Sigmoid colon (tissue), 7 donors: Measurements from ENCODE around the gene AGPAT2. TPM values are rescaled to one million over a fixed set of nuclear protein-coding genes. Genes with fewer than 3 reads are reported as not detected.

Experiments
- DNase-seq: peaks from one replicate; pipeline ENCODE4 v3.0.0-alpha.2; 2019
- H3K27ac ChIP-seq, 4 donors: fragments of 200-600 bp; sonication (generic); one replicate each; pipeline ENCODE4 v1.5.1; 2016 to 2019; ENCODE audit warnings: mild to moderate bottlenecking in 1 of 4
- H3K27me3 ChIP-seq, 3 donors: fragments of 200-600 bp; sonication (generic); one replicate each; pipeline ENCODE4 v1.5.1; 2019; ENCODE audit warnings: mild to moderate bottlenecking in 1 of 3
- H3K36me3 ChIP-seq, 4 donors: fragments of 200-600 bp; sonication (generic); one replicate each; pipeline ENCODE4 v1.5.1; 2016 to 2019
- H3K4me1 ChIP-seq, 4 donors: fragments of 200-600 bp; sonication (generic); one replicate each; pipeline ENCODE4 v1.5.1; 2017 to 2019
- H3K4me3 ChIP-seq, 4 donors: fragments of 200-600 bp; sonication (generic); one replicate each; pipeline ENCODE4 v1.5.1; 2017 to 2019; ENCODE audit warnings: mild to moderate bottlenecking in 2 of 4, moderate library complexity in 1 of 4
- H3K9me3 ChIP-seq, 4 donors: fragments of 200-600 bp in 3 of 4; sonication (generic) in 3 of 4; one replicate each; pipeline versions ENCODE4 v1.5.1 to v1.6.1; 2013 to 2019
- CTCF ChIP-seq, 4 experiments: fragments of 450-650 bp in 3 of 4; fragments of 200-600 bp in 1 of 4; IDR thresholded peaks; one replicate each; pipeline ENCODE4 v1.5.1; 2016 to 2019; ENCODE audit warnings: antibody characterized with exemption in 4 of 4, mild to moderate bottlenecking in 3 of 4, moderate library complexity in 2 of 4
- EP300 ChIP-seq, 4 donors: sonication (generic); formaldehyde crosslinking; IDR thresholded peaks; one replicate each; pipeline ENCODE4 v1.6.1; 2017; ENCODE audit warnings: antibody characterized with exemption in 4 of 4
- POLR2A ChIP-seq, 2 donors: fragments of 450-650 bp; IDR thresholded peaks; one replicate each; pipeline ENCODE4 v1.6.1; 2016; ENCODE audit warnings: antibody characterized with exemption in 2 of 2, mild to moderate bottlenecking in 2 of 2, moderate library complexity in 2 of 2
- POLR2AphosphoS5 ChIP-seq, 4 donors: sonication (generic); formaldehyde crosslinking; IDR thresholded peaks; one replicate each; pipeline ENCODE4 v1.6.1; 2017; ENCODE audit warnings: antibody characterized with exemption in 4 of 4
- WGBS, 2 donors: extraction: QIAGEN DNeasy Blood & Tissue Kit; methylation state at CpG; one replicate each; pipeline ENCODE4 v1.1.7; 2013; 5-methylcytosine and 5-hydroxymethylcytosine counted together
- intact Hi-C: fragments of 100-400 bp; cut with DNase I; formaldehyde crosslinking; loops from one replicate; pipeline ENCODE4 v1.15.1; 2023
- polyA plus RNA-seq, 3 donors: library from polyadenylated mRNA; stranded (reverse); fragments of 200-250 nt; gene quantifications; one replicate each; pipeline ENCODE4 v1.2.3, GENCODE V29; 2013
- total RNA-seq, 4 donors: library from RNA; depleted of rRNA; stranded (reverse); fragments of >200 nt; gene quantifications; one replicate each; pipeline ENCODE4 v1.1.0, GENCODE V29; 2016
- donor health status: healthy with polysubstance abuse.
- donor health status: Bipolar disorder and iron deficiency.
- donor health status: healthy.

The AGPAT2 gene
- total and polyA plus RNA-seq, 7 donors = 28.0 to 345 (median 62.4) TPM

- Histone ChIP-seq H3K27me3 (no peaks in the 10 kb centered on the region), H3K36me3 (no peaks in the 10 kb centered on the region), H3K9me3 (no peaks in the 10 kb centered on the region), H3K27ac (no peak overlapping the region), H3K4me3 (no peak overlapping the region), H3K4me1 (peaks cover 0 to 31% (median 27%) of the 10 kb centered on the region in 4 donors)
- no peak for TF ChIP-seq POLR2A (IDR thresholded peaks at IDR 0.05)
- no peak for TF ChIP-seq CTCF (IDR thresholded peaks at IDR 0.05)
- TF ChIP-seq EP300 (IDR thresholded peaks at IDR 0.05) = no peak
- TF ChIP-seq POLR2AphosphoS5 (IDR thresholded peaks at IDR 0.05) = no peak
- 81 to 91% methylated on average over 15 of the region's 15 CpGs for WGBS, 2 donors
- DNase-seq = no peak
- intact Hi-C loops = no loop called here
Observed at GRCh38 chr9:136684799-136685198, 2.5 kb downstream of the AGPAT2 start.

GRCh38 chr9:136684339-136684738 is 2.9 kb downstream of the AGPAT2 start:
- H3K4me1 ChIP-seq = peaks cover 0 to 31% (median 27%) of the 10 kb centered on the region in 4 donors
- intact Hi-C loops = no loop called here
- no peaks in the 10 kb centered on the region for H3K27me3 ChIP-seq

GRCh38 chr9:136683755-136684154 is 3.5 kb downstream of the AGPAT2 start:
- Histone ChIP-seq H3K27me3 (no peaks in the 10 kb centered on the region), H3K9me3 (no peaks in the 10 kb centered on the region), H3K4me3 (no peak overlapping the region), H3K27ac (no peak overlapping the region), H3K36me3 (no peaks in the 10 kb centered on the region), H3K4me1 (peaks cover 0 to 31% (median 27%) of the 10 kb centered on the region in 4 donors)
- 92 to 95% methylated on average over 14 of the region's 14 CpGs for WGBS, 2 donors
- DNase-seq = no peak
- intact Hi-C loops = no loop called here
- TF ChIP-seq POLR2AphosphoS5 (IDR thresholded peaks at IDR 0.05) (no peak), EP300 (IDR thresholded peaks at IDR 0.05) (no peak), POLR2A (IDR thresholded peaks at IDR 0.05) (no peak), CTCF (IDR thresholded peaks at IDR 0.05) (no peak)

More at GRCh38 chr9:136684339-136684738, 2.9 kb downstream of the AGPAT2 start:
- Histone ChIP-seq H3K36me3 (no peaks in the 10 kb centered on the region), H3K27ac (no peak overlapping the region), H3K4me3 (no peak overlapping the region), H3K9me3 (no peaks in the 10 kb centered on the region)
- WGBS, 2 donors = 87 to 91% methylated on average over 15 of the region's 15 CpGs
- no peak for DNase-seq
- no peak for TF ChIP-seq POLR2AphosphoS5 (IDR thresholded peaks at IDR 0.05)
- no peak for TF ChIP-seq EP300 (IDR thresholded peaks at IDR 0.05)
- no peak for TF ChIP-seq POLR2A (IDR thresholded peaks at IDR 0.05)
- no peak for TF ChIP-seq CTCF (IDR thresholded peaks at IDR 0.05)

- H3K36me3 ChIP-seq = no peaks in the 10 kb centered on the region
- H3K4me1 ChIP-seq = peaks cover 0 to 31% (median 27%) of the 10 kb centered on the region in 4 donors
- no peaks in the 10 kb centered on the region for H3K27me3 ChIP-seq
- H3K4me3 ChIP-seq = no peak overlapping the region
- TF ChIP-seq POLR2AphosphoS5 (IDR thresholded peaks at IDR 0.05) = no peak
- no peak for TF ChIP-seq EP300 (IDR thresholded peaks at IDR 0.05)
- no peak for TF ChIP-seq POLR2A (IDR thresholded peaks at IDR 0.05)
- H3K9me3 ChIP-seq = no peaks in the 10 kb centered on the region
- 92 to 94% methylated on average over 16 of the region's 16 CpGs for WGBS, 2 donors
- intact Hi-C loops = no loop called here
- no peak overlapping the region for H3K27ac ChIP-seq
- no peak for DNase-seq
Observed at GRCh38 chr9:136683173-136683745, 4.0 kb downstream of the AGPAT2 start.

GRCh38 chr9:136682710-136683109 is 4.5 kb downstream of the AGPAT2 start:
- H3K4me1 ChIP-seq = peaks cover 0 to 26% (median 23%) of the 10 kb centered on the region in 4 donors
- DNase-seq = no peak
- H3K4me3 ChIP-seq = no peak overlapping the region
- H3K27ac ChIP-seq = no peak overlapping the region
- H3K36me3 ChIP-seq = no peaks in the 10 kb centered on the region
- TF ChIP-seq POLR2A (IDR thresholded peaks at IDR 0.05) (no peak), POLR2AphosphoS5 (IDR thresholded peaks at IDR 0.05) (no peak), CTCF (IDR thresholded peaks at IDR 0.05) (no peak)
- intact Hi-C loops = no loop called here
- no peaks in the 10 kb centered on the region for H3K9me3 ChIP-seq
- WGBS, 2 donors = 92 to 94% methylated on average over 10 of the region's 10 CpGs
- H3K27me3 ChIP-seq = no peaks in the 10 kb centered on the region
